Fibroblast of the aortic adventitia (primary cell): ENCODE data around the gene SLC29A3. TPM values are rescaled to one million over a fixed set of nuclear protein-coding genes. Genes with fewer than 3 reads are reported as not detected.

Experiments used
- DNase-seq: peaks from one replicate; pipeline ENCODE4 v3.0.0-alpha.2; 2010; ENCODE audit warnings: low read depth
- H3K4me3 ChIP-seq: 2 replicates; pipeline ENCODE4 v1.5.1; 2011; ENCODE audit warnings: low read depth, mild to moderate bottlenecking, control low read depth, low read length, moderate library complexity
- total RNA-seq: library from RNA; depleted of rRNA; stranded (reverse); fragments of >200 nt; gene quantifications from 2 replicates; pipeline ENCODE4 v1.2.3, GENCODE V29; 2012; ENCODE audit warnings: low replicate concordance
- TF ChIP-seq, protein P1 (sequence below): IDR thresholded peaks from 2 replicates; pipeline ENCODE4 v1.5.1; 2011; ENCODE audit warnings: mild to moderate bottlenecking, low read length, control low read depth, inconsistent platforms; ENCODE audit not compliant: insufficient read depth

SLC29A3 gene
- total RNA-seq, 1 donor = 1.2 TPM

GRCh38 chr10:71371750-71372166 is 52.7 kb downstream of the SLC29A3 start:
- no peak for DNase-seq
- TF ChIP-seq, protein P1, sequence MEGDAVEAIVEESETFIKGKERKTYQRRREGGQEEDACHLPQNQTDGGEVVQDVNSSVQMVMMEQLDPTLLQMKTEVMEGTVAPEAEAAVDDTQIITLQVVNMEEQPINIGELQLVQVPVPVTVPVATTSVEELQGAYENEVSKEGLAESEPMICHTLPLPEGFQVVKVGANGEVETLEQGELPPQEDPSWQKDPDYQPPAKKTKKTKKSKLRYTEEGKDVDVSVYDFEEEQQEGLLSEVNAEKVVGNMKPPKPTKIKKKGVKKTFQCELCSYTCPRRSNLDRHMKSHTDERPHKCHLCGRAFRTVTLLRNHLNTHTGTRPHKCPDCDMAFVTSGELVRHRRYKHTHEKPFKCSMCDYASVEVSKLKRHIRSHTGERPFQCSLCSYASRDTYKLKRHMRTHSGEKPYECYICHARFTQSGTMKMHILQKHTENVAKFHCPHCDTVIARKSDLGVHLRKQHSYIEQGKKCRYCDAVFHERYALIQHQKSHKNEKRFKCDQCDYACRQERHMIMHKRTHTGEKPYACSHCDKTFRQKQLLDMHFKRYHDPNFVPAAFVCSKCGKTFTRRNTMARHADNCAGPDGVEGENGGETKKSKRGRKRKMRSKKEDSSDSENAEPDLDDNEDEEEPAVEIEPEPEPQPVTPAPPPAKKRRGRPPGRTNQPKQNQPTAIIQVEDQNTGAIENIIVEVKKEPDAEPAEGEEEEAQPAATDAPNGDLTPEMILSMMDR = no peak
- no peak overlapping the region for H3K4me3 ChIP-seq

DNA sequence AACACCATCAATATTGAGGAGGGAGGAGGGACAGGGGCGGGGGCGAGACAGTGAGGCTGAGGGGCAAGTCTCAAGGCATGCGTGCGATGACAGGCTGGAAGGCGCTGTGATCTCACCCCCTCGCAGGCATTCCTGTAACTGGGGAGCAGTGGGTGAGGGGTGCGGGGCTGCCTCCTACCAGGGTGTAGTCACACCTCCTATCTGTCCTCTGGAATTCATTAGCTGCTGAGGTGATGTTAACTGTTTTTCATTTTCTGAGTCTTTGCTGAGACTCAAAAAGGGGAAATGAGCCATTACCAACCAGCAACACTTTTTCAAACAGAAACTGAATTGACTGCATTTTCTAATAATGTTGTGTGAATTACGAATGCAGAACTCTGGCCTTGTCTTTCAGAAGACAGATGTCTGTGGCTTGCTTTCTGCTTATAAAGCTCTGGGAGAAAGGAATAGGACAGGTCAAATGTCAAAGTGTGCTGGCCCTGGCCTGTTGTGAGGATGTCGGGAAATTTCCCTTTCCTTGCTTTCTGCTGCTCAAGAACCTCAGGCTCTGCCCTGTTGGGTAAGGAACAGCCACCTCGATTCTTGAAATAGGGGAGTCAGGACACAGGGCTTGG is 53.9 kb downstream of the SLC29A3 start:
- TF ChIP-seq, protein P1 = no peak
- no peak for DNase-seq

GRCh38 chr10:71374481-71375233 is 55.6 kb downstream of the SLC29A3 start:
- H3K4me3 ChIP-seq = no peak overlapping the region
- TF ChIP-seq, protein P1 = no peak
- DNase-seq = no peak

More for the DNA sequence above, 53.9 kb downstream of the SLC29A3 start:
- H3K4me3 ChIP-seq = no peak overlapping the region

DNA sequence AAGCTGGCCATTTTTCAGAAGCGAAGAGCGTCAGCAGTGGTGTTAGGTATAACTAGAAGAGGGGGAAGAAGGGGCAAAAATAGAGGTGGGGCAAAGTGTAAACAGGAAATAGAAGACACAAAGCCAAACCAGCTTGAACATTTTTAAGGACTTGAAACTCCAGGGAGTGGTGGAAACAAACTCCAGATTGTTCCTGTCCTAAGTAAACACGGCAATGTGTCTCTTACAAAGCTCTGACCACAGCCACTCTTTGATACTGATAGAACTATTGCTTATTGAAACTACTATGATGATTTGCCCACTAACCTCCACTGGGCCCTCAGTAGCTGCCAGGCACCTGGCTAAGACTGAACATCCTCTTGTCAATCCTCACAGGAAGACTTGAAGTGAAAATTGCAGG is 56.9 kb downstream of the SLC29A3 start:
- no peak for DNase-seq
- TF ChIP-seq, protein P1 = no peak
- H3K4me3 ChIP-seq = no peak overlapping the region

GRCh38 chr10:71378336-71379117 is 59.5 kb downstream of the SLC29A3 start:
- H3K4me3 ChIP-seq = no peak overlapping the region
- TF ChIP-seq, protein P1 = no peak
- DNase-seq = no peak

- TF ChIP-seq, protein P1 = no peak
- H3K4me3 ChIP-seq = no peak overlapping the region
- no peak for DNase-seq
These were observed 60.2 kb downstream of the SLC29A3 start for GRCh38 chr10:71379118-71379766.
